Pons (tissue), 1 donor: ENCODE data around the gene NGFR.

ENCODE experiments used
- DNase-seq: peaks from one replicate; pipeline ENCODE4 v3.0.0-alpha.2; 2016; ENCODE audit warnings: low spot score

The NGFR gene

GRCh38 chr17:49469831-49470810 is 25.0 kb upstream of the NGFR start:
- no peak for DNase-seq

DNA sequence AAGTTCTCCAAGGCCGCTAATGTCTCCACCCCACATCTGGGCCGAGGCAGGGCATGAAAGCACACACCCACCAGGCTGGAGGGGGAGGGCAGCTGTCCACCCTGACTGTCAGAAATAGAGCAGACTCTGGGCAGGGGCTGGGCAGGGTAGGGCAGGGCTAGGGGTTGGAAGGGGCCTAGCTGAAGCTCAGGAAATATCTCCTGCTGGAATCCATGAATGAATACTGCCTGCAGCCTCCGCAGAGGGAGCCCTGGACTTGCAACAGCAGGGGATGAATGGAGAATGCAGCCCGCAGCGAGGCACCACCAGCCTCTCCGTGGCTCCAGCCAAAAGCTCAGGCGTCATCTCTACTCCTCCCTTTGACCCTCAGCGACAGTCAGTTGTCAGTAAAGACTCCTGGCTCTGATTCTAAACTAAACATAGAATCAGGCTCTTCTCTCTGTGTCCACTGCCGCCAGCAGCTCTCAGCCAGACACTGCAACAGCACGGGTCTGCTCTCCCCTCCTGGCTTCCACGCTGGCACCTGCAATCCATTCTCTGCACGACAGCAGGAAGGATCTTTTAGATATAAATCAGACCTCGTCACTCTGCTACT is 23.9 kb upstream of the NGFR start:
- peak; percentile 73 for DNase-seq

GRCh38 chr17:49471769-49472168 is 23.3 kb upstream of the NGFR start:
- no peak for DNase-seq

DNA sequence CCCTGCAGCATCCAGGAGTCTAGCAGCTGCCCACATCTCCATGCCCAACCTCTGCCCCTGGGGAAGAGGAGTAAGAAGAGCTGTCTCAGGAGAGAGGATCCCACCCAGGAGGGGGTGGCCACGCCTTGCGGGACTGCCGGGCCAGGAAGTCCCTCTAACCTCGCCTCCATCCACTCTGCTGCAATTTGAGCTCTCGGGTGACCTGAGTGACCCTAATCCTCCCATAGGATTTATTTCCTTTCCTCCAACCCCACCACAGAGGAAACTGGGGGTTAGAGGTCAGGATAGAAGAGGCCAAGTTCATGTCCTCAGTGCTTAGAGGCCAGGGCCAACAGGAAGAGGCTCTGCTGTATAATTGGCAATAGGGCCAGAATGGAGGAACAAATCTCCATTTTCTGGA is 22.6 kb upstream of the NGFR start:
- DNase-seq, result no peak

- DNase-seq, result no peak
These were observed 21.0 kb upstream of the NGFR start for GRCh38 chr17:49473900-49474751.

DNA sequence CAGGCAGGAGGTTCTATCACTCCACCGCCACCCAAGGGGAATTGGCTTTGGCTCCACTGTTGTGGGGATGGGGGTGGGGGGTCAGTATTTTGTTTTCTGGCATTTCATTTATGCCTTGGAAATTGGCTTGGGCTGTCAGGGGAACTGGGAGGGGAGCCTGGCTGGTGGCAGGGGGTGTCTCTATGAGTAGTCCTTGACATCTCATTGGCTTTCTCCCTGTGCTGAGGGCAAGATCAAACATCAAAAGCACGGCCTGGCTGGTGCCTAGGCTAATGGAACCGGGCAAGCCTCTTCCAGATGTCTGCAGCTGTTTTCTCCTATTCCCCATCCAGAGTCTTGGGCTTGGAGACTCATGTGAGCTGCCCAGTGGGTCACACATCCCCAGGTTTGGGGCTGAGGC is 17.4 kb upstream of the NGFR start:
- no peak for DNase-seq

DNA sequence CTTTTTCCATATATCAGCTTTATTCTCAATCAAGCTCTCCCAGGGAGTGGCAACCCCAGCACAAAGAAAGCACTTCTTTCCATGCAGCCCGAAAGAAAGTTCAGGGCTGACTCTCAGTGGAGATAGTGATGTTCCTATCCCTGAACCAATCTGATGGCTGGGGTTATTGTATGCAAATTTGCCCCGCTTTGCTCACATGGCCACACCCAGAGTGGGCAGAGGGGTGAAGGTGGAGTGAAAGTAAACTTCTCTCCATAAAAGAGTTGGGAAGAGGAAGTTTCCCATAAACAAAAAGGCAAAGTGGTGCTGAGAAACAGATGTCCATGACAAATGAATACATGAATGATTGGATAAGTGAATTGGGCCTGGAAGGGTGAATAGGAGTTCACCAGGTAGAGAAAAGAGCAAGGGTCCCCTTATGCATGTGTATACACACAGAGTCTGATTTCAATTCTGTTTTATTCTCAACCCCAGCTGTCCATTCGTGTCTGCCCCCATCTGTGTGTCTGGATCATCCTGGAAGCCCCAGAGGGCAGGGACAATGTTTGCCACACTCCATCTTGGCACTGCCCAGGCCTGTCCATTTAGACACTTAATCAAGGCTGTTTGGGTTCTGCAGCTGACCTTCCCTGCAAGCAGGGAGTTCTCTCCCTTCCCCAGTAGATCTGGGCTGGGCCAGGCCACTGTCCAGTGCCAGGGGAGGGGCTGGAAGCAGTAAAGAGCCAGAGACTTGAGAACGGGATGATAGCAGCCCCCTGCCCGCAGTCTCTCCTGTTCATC is 14.1 kb upstream of the NGFR start:
- DNase-seq, result no peak

DNA sequence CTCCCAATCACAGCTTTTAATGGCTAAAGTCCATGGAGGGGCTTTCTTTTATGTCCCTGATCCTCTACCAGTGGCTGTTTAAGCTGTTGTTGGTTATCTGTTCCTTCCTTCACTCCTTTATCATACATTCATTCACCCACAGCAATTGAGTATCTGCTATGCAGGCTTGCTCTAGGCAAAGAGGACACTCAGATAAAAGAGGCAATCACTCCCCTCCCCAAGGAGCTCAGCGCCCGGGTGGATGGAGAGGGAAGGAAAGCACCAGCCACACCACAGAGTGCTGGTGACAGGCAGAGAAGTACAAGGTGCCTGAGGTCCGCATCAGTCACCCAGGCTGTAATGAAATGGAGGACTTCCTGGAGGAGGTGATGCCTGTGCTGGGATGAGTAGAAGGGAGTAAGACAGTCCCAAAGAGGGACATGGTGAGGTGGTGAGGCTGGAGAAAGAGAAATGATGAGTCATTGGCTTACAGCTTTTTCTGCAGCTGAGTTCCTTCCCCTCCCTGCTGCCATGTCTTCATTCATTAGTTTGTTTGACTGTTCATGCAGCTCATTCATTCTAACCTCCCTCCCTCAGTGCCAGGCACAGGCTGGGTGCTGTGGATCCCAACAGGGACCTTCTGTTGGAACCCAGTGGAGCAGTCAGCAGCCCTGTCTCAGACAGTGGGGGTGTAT is 12.8 kb upstream of the NGFR start:
- DNase-seq, result peak; percentile 65

GRCh38 chr17:49483599-49484509 is 11.2 kb upstream of the NGFR start:
- no peak for DNase-seq

GRCh38 chr17:49484588-49484987 is 10.5 kb upstream of the NGFR start:
- no peak for DNase-seq

DNA sequence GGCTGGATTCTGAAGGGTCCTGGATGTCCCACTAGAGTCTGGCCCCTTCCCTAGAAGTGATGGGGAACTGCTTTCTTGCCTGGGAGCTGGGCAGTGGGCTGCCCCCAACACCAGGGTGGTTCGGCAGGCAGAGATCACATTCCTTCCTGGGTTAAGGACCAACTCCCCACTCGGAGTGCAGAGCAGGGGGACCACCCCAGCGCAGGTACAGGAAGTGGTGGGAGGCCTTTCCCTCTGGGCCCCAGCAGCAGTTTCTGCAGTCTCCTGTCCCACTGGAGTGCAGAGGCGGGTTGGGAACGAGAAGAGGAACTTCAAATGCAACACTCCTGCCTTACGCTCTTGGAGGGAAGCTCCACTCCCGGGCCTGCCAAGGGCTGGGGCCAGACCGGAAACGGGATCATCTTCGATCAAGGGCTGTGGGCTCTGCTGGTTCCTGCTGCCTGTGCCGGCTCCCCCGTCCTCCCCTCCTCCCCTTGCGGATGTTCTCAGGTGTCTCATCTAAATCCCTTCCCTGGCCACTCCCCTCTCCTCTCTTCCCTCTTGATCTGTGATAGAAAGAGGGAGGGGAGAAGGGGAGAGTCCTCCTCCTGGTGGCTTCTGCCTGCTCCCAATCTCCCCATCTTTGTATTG is 9.0 kb upstream of the NGFR start:
- DNase-seq, result no peak

GRCh38 chr17:49487183-49487582 is 7.9 kb upstream of the NGFR start:
- DNase-seq, result no peak

GRCh38 chr17:49488612-49489011 is 6.5 kb upstream of the NGFR start:
- no peak for DNase-seq

DNA sequence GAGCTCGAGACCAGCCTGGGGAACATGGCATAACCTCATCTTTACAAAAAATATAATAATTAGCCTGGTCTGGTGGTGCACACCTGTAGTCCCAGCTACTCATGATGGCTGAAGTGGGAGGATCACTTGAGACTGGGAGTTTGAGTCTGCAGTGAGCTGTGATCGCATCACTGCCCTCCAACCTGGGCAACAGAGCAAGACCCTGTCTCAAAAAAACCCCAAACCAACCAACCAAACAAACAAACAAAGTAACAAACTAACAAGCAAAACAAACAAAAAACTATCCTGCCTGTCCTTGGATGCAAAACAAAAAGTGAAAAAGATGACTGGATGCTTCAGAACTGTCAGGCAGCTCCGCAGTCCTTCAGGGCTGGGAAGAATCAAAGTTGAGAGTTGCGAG is 5.7 kb upstream of the NGFR start:
- no peak for DNase-seq

DNA sequence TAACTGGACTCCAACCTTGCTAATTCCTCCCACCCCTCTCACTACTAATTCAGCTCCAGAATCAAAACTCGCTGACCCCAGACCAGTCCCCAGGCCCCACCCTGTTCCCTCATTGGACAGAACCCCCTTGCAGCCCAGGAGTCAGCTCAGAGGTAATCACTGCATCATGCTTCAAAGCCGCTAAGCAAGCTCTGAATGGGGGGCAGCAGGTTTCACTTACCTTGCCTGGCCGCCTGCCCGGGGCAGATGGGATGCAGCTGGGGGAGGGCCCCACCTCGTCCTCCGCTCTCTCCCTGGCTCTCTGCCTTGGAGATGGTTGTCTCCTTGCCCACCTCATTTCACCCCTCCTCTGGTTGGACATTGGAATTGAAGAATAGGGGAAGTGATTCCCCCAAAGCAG is 4.8 kb upstream of the NGFR start:
- DNase-seq, result no peak

DNA sequence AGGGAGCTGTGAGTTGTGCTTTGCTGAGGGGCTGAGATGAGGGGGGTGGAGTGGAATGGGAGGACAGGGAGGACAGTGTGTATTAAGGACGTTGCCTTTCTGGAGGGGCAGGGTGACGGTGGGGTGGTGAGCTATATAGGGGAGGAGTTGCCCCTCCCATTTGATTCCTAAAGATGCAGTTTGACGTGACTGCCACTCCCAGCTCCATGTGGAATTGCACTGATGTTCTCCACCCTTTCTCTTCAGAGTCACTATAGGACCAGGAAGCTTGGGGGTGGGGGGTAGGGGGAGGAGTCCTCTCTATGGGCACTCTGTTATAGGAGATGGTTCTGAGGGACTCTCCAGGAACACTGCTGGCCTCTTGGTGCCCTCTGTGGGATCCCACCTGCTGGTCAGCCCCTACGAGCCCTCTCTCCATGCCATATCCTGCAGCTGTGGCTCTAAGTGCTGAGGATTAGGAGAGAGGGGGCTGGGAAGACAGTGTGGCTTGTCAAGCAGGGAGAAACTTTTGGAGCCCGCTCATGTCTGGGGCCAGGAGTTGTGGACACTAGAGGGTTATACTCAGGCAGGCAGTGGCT is 3.8 kb upstream of the NGFR start:
- no peak for DNase-seq

DNA sequence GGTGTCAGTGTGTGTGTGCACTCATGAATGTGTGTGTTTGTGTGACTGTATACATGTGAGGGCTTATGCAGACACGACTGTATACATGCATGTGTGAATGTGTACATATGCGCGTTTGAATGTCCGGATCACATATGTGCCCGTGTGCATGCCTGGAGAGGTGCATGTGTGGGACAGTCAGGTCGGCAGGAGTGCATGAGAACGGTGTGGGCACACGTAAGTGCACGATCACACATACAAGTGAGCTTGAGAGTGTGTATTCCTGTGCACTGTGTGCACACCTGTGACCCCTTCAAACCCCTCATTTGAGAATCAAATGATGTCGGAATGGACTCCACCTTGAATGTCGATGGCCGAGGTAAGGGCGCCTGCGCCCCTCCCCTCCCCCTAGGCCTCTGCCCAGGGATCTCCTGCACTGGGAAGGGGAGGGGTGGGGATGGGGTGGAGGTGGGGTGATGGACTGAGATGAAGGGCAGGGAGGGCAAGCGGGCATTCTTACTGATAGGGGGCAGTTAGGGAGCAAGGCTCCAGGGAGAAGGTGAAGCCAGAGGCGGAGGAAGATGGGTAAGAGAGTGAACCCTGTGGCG is 601 bp upstream of the NGFR start:
- no peak for DNase-seq

GRCh38 chr17:49495842-49496182 is 719 bp downstream of the NGFR start:
- no peak for DNase-seq
